DMS153 treated with DMSO at 0.1 percent for 48 hours (cell line): Measurements from ENCODE around the gene RLN1.
A peak's percentile ranks its signal among the peaks of the same experiment; 100 is the strongest.
"Not testable (repeated sequence)": the region's sequence is repeated elsewhere in the genome, so short reads cannot be mapped to it uniquely, and the experiment has no call there.

Experiments
- DNase-seq: peaks from one replicate; lab custom pipeline; 2025; ENCODE audit not compliant: unreplicated experiment; lab: John Stamatoyannopoulos, UW

The RLN1 gene, protein sequence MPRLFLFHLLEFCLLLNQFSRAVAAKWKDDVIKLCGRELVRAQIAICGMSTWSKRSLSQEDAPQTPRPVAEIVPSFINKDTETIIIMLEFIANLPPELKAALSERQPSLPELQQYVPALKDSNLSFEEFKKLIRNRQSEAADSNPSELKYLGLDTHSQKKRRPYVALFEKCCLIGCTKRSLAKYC

DNA sequence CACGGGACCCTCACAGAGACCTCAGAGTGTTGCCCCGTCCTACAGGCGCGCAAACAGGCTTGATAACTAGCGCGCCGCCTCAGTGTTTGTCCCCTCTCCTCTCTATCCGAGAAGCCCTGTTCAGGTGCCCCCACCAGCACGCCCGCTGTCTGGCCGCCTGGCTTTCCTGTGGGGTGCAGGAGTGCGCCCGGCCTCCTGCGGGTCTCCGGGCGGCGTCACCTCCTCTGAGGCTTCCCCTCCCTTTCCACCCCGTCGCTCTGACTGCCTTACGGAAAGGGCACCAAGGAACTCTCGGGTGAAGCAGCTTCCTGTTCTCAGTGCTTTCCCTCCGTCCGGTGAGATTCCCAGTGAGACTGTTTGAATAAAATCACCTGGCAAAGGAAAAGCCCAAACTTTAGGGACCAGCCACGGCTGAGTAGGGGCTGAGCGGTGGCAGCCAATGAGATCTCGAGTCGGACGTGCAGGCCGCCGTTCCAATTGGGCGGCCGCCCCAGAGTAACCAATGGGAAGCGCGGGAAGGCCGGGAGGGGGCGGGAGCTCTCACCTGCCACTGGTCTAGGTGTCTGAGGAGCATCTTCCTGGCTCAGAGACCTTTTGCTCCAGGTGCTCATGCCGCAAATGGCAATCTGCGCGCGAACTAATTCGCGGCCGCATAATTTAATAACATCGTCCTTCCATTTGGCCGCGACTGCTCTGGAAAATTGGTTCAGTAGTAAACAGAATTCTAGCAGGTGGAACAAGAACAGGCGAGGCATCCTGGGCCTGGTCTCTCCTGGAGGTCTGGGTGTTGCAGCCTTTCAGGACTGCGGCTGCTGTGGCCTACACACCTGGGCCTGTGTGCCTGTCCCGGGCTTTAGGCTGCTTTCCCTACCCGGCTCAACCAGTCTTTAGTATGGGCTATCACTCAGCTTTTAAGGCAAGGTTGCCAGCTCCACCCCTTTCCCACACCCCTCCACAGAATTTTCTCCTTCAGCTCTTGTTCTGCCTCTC, at the start of gene RLN1:
RLN1 (minus strand) TSS at position 885 of the 990 bp plus-strand sequence; CDS start at position 755, 130 bp downstream.
- DNase-seq: not testable (repeated sequence)

DNA sequence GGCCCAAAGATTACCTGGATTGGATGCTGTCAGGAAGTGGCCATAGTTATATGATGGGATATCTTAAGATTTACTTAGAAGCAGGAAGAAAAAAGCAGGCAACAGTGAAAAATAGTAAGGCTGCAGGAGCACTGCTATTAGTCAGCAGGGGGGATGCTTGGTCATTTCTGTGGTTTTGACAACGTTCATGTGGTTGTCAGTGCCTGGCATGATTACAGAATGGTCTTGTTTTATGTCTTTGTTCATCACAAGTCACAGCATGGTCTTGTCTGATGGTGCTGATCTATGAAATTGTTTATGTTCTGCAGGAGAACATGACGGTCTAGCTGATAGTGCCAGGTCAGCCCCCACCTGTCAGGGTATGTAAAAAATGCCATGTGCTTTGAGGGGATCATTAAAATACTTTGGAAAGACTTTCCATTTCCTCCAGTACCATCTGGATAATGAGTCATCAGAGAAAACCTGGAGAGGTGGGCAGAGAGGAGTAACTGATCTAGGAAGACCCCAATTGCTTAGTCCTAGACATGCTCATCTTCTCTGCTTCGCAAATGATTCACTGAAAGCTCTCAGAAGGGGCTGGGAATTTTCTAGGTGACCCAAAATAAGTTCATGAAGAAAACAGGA, 49.5 kb upstream of the RLN1 start:
- DNase-seq: no peak

DNA sequence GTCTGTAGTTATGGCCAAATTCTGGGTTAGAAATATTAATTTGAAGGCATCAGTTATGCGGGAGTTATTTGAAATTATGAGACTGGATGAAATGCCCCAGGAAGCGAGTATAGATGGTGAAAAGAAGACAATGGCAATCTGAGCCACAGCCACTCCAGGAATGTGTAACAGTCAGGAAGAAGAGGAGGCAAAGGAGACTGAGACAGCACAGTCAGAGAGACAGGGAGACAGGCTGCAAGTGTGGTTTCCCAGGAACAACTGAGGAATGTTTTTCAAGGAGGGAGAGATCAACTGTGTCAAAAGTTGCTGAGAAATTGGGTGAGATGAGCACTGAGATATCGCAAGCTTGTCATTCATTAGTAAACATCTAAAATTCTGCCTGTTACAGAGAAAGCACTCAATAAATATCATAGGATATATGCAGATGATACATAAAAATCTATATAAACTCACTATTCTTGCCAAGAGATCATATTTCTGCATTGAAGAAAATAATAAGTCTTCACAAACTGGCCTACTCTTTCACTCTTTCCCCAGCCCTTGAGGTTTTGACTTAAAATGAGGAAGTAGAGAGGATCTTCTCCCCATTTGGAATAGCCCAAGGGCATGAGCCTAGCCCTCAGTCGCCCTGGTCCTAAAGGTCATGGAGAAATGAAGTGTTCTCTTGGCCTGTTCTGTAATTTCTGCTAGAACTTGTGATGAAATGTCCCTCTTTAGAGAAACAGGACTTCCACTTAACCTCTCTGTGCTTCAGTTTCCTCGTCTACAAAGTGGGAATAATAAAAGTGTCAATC, 48.5 kb upstream of the RLN1 start:
- DNase-seq: no peak

DNA sequence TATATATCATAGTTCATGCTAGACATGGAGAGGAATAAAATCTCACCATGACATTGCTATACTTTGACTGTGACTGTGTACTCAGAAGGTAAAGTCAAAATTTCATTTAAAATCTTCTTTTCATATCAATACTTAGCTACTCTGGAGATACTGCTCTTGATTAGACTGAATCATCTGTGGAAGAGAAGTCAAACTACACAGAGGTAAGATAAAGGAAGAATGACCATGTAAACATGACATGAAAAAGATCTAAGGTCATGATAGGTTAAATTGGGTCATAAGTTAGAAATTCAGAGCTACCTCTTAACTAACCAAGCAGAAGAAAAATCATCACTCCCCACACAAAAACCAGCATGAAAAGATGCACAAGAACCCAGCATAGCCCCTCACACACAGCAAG, 44.8 kb upstream of the RLN1 start:
- no peak for DNase-seq

DNA sequence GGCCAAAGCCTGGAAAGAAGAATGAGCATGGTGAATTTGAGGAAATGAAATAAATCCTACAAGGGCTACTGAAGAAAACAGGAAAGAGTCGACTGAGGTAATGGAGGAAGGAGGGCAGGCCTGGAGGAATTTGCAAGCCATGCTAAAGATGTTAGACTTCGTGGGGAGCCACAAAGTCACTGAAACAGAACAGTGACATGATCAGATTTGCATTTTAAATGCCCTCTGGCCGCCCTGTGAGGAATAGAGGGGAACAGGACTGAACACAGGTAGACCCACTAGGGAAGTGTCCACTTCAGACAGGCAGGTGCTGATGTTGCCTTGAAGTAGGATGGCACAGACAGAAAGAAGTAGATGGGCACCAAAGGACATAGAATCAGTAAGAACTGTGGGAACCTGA, 42.8 kb upstream of the RLN1 start:
- DNase-seq: no peak

DNA sequence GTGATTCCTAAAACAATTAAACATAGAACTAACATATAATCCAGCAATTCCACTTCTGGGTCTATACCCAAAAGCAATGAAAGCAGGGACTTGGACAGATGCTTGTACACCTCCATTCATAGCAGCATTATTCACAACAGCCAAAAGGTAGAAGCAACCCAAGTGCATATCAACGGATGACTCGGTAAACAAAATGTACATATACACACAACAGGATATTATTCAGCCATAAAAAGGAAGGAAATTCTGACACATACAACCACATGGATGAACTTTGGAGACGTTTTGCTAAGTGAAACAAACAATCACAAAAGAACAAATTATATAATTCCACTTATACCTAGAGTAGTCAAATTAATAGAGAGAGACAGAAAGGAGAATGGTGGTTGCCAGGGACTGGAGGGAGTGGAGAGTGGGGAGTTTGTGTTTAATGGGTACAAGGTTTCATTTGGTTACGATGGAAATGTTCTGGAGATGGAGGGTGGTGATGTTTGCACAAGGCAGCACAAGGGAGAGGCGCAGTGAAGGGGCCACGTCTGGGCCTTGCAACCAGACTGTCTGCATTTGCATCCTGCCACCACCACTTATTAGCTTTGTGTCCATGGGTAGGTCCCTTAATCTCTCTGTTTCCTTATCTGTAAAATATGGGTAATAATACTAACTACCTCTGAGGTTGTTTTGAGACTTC, 36.3 kb upstream of the RLN1 start:
- DNase-seq: no peak

DNA sequence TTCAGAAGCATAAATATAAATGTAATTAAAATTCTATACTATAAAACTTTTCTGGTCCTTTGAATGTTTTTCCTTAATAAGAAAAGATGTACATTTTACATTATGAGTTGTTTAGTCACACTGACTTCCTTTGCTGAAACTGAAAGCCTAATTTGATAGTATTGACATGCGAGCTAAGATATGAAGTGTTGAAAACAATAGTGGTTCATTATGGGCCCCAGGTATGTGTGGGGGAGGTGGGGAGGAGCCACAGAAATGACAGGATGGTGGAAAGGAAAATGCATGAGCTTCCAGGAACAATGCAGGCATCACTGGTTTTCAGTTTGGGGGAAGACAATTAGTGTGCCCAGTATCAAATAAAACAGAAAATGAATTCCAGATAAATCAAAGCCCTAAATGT, 35.4 kb upstream of the RLN1 start:
- DNase-seq: no peak

DNA sequence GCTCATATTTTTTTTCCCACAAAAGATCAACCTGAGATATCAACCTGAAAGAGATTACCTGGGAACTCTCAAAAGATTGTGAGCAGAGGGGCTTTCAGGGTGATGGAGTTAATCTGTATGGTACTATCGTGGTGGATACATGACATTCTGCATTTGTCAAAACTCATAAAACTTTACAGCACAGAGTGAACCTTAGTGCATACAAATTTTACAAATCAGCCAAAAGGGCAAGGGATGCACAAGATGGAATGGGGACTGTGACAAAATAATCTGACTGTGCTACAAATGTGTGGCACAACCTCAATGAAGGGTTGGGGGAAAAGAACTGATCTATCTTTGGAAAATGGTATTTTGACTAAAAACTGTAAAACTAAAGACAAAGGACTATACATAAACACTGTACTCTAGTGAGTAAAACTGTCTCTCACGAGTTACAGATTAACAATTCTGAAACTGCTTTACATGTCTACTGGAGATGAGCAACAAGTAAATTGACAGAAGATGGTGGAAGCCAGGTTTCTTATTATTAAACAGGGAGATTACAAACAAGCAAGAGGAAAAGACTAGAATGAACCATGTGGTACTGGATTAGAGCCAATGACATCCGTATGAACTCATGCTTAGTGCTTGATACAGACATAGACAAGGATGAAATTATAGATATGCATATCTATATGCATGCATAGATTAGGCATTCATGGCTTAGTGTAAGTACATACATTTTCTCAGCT, 24.8 kb upstream of the RLN1 start:
- DNase-seq: no peak

DNA sequence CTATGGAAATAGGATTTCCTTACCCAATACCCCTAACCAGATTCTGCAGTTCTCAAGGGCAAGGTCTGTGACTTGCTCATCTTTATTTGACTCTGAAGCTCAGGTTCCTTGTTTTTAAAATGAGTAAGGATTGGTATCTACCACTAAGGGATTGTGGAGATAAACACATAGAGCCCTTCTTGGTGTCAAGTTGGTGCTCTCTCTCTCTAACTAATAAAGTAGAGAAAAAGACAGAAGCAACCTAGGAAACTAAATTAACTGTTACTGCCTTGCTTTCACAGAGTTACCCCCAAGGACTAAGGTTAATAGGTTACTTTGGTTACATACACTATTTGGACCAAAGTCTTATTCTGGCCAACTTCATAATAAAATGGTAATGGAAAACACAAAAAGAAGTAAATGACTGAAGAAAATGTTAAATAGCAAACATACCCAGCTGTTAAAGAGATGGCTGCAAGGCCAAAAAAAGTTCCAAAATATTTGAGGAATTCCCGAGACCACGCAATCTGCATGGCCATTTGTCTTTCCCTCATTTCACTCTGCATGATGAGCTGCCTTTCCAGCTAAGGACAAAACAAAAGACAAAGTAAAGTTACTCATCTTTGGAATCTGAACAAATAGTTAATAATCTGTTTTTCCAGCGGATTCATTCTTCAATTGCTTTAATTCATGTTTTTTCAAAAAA, 21.8 kb upstream of the RLN1 start:
- DNase-seq: no peak

DNA sequence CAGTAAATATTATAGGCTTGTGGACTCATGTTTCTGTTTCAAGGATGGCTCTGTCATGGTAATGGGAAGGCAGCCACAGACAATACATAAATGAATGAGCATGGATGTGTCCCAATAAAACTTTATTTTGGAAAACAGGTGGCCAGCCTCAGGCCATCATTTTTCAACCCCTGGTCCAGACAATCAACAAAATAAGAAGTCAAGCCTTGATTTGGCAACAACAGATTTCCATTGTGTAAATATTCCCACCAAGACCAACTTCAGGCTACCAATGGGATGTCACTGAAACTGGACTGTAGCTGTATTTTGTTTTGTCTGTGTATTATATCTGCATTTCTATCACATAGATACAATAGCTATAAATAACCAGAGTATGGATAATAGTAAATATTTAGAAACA, 20.7 kb upstream of the RLN1 start:
- no peak for DNase-seq

DNA sequence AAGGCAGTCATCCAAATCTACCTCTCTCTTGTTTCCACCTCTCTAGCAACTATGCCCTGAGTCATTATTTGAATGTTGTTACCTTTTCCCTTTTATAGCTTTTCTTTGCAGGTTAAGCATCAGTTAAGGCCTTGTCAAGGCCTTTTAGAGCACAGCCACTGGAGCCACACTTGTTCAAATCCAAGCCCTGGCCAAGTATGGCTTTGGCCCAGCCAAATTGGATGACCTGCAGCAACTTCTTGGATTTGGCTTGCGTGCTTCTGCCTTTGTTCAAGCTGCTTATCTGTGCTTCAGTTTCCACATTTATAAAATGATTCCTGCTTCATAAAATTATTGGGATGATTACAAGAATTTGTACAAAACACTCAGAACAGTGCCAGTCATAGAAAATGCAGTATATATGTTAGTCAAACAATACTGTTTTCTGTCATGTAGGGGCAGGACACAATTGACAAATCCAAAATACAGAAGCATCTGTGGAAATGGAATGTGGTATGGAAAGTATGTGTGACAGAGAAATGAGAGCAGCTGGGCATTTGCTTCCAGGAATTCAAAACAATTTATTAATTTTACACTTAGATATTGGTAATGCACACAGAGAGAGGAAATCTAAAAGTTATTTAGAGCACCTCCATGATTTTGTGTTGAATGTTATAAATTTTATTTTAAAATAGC, 17.9 kb upstream of the RLN1 start:
- DNase-seq: no peak

DNA sequence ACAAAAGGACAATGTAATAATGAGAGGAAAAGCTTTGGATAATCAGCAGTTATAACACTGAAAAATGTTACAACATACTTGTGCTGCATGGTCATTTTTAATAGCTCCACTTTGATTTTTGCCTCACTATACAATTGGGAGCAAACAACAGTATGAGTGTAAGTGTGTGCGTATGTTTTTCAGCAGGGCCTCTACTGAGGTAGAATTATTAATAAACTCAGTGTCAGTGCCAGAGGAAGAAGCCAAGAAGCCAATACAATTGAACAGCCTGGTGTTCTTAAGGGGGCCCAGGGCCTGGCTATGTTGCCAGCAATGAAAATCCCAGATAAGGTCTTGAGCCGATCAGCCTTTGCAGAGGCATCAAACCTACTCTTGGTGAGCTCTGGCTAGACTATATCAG, 16.1 kb upstream of the RLN1 start:
- DNase-seq: no peak

DNA sequence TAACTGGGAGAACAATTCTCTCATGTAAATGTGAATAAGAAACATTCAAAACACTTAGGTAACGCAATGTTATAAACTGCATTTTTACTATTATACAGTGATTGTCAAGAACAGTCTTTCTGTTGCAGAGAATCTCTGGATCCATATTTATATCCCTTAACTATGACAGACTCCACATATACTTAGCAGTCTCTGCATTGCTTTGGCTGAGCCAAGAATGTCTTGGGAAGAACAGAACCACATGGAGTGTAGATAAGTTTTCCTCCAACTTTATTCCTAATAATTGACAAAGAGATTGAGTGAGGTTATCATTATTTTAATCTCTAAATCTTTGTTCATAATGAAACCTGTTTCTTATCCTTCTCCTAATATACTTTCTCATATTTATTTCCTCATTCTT, 15.6 kb upstream of the RLN1 start:
- no peak for DNase-seq

DNA sequence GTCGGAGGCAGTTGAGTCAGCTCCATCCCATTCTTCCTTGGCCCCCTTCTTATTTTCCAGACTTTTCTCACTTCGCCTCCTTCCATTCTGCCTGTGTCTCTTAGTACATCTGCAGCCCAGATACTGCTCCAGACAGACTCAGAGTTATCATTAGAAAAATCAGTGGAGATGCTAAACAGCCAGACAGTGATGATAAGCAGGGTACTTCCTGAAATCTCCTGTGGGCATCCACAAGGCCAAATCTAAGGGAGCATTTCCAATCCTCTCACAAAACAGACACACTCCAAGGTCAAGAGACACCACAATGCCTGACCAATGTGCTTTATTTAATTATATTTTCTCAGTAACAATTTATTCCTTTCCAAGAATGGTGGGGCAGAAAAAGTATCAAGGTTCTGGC, 14.5 kb upstream of the RLN1 start:
- no peak for DNase-seq

DNA sequence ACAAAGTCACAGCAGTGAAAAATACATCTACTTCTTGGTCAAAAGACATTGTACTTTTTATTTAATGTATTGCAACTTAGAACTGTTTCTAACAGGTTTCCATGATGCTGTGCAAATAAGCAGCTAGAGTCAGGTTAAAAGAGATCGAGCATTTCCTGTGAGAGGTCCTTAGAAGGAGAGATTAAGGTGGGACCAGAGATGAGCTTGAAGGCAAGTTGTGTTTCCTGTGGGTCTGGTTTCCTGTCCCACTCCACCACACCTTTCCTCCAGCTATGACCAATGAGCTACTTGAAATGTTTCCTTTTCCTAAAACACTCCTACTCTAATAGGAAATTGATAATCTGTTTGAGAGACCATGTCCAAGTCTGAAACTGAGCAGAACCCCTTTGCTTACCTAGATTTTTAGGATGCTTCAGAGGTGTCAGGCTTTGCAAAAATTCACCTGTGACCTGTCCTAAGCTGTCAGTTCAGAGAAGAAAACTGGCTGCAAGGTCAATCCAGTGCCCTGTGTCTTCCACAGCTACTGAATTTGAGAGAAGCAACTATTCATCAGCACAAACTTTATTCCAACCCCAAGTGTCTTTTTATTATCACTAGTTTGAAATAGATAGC, 13.1 kb upstream of the RLN1 start:
- DNase-seq: no peak

DNA sequence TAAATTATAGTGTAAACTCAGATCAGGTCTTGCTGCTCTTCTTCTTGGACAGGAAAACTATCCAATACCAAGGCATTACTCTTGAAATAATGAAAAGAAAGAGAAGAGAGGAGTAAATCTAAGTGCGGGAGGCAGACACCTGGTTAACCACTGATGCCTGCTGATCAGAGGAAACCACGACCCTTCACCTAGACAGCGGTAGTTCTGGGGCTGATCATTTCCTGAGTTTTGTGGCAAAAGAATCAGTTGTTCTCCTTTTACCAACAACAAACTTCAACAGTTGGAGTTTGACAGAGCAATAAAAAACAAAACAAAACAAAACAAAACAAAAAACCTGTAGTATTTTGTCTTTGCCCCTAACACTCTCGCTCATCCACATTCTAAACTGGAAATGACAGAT, 3.0 kb downstream of the RLN1 start:
- DNase-seq: no peak

DNA sequence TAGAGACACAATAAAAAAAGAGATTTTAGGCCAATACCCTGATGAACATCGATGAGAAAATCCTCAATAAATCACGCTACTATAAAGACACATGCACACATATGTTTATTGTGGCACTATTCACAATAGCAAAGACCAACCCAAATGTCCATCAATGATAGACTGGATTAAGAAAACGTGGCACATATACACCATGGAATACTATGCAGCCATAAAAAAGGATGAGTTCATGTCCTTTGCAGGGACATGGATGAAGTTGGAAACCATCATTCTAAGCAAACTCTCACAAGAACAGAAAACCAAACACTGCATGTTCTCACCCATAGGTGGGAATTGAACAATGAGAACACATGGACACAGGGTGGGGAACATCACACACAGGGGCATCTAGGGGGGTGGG, 8.4 kb downstream of the RLN1 start:
- DNase-seq: not testable (repeated sequence)

DNA sequence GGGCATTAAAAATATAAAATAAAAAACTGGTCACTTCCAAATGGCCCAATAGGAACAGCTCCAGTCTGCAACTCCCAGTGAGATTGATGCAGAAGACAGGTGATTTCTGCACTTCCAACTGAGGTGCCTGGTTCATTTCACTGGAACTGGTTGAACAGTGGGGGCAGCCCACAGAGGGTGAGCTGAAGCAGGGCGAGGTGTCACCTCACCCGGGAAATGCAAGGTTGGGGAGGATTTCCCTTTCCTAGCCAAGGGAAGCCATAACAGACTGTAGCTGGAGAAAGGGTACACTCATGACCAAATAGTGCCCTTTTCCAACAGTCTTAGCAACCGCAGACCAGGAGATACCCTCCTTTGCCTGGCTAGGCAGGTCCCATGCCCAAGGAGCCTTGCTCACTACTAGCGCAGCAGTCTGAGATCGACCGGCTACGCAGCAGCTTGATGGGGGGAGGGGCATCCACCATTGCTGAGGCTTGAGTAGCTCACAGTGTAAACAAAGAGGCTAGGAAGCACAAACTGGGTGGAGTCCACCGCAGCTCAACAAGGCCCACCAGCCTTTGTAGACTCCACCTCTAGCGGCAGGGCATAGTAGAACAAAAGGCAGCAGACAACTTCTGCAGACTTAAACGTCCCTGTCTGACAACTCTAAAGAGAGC, 12.7 kb downstream of the RLN1 start:
- DNase-seq: peak; percentile 73
